GM18868 (cell line): Measurements from ENCODE around the gene ADAMTS9.

Experiments used
- ATAC-seq: cut with Tn5 transposase; IDR thresholded peaks from one replicate; pipeline ENCODE4 v1.9.1; 2021; ENCODE audit warnings: mild to moderate bottlenecking, moderate library complexity; ENCODE audit not compliant: unreplicated experiment

ADAMTS9 gene

GRCh38 chr3:64687086-64687780 lies 567 bp downstream of the ADAMTS9 start:
- no peak for ATAC-seq

- peak; percentile 61 for ATAC-seq
Observed at GRCh38 chr3:64686446-64686908, 1.3 kb downstream of the ADAMTS9 start.

GRCh38 chr3:64685800-64686445 lies 1.9 kb downstream of the ADAMTS9 start:
- peak; percentile 66 for ATAC-seq

- ATAC-seq, result peak; percentile 2
Observed at GRCh38 chr3:64685331-64685799, 2.4 kb downstream of the ADAMTS9 start.

- no peak for ATAC-seq
Observed at GRCh38 chr3:64684715-64685261, 3.0 kb downstream of the ADAMTS9 start.

GRCh38 chr3:64681827-64682226 lies 6.0 kb downstream of the ADAMTS9 start:
- ATAC-seq, result no peak

GRCh38 chr3:64681015-64681414 lies 6.8 kb downstream of the ADAMTS9 start:
- ATAC-seq, result no peak

- ATAC-seq, result no peak
Observed at GRCh38 chr3:64680334-64680733, 7.5 kb downstream of the ADAMTS9 start.

GRCh38 chr3:64677961-64678716 lies 9.7 kb downstream of the ADAMTS9 start:
- ATAC-seq, result no peak

- no peak for ATAC-seq
Observed at GRCh38 chr3:64676831-64677230, 11.0 kb downstream of the ADAMTS9 start.

GRCh38 chr3:64675687-64676247 lies 12.0 kb downstream of the ADAMTS9 start:
- no peak for ATAC-seq

GRCh38 chr3:64674591-64675076 lies 13.2 kb downstream of the ADAMTS9 start:
- ATAC-seq, result no peak

- ATAC-seq, result no peak
Observed at GRCh38 chr3:64673159-64673715, 14.6 kb downstream of the ADAMTS9 start.

GRCh38 chr3:64668582-64669510 lies 19.0 kb downstream of the ADAMTS9 start:
- no peak for ATAC-seq

GRCh38 chr3:64667887-64668581 lies 19.8 kb downstream of the ADAMTS9 start:
- no peak for ATAC-seq

GRCh38 chr3:64667138-64667537 lies 20.7 kb downstream of the ADAMTS9 start:
- ATAC-seq, result no peak

- no peak for ATAC-seq
Observed at GRCh38 chr3:64666171-64666588, 21.6 kb downstream of the ADAMTS9 start.

- ATAC-seq, result no peak
Observed at GRCh38 chr3:64664397-64664796, 23.4 kb downstream of the ADAMTS9 start.

- ATAC-seq, result no peak
Observed at GRCh38 chr3:64659617-64659978, 28.2 kb downstream of the ADAMTS9 start.
